NCI-H2171 (cell line): ENCODE data around the gene CCDC194.
A peak's percentile ranks its signal among the peaks of the same experiment; 100 is the strongest.

Experiments
- DNase-seq: peaks from one replicate; lab custom pipeline; 2025; lab: John Stamatoyannopoulos, UW

The CCDC194 gene

DNA sequence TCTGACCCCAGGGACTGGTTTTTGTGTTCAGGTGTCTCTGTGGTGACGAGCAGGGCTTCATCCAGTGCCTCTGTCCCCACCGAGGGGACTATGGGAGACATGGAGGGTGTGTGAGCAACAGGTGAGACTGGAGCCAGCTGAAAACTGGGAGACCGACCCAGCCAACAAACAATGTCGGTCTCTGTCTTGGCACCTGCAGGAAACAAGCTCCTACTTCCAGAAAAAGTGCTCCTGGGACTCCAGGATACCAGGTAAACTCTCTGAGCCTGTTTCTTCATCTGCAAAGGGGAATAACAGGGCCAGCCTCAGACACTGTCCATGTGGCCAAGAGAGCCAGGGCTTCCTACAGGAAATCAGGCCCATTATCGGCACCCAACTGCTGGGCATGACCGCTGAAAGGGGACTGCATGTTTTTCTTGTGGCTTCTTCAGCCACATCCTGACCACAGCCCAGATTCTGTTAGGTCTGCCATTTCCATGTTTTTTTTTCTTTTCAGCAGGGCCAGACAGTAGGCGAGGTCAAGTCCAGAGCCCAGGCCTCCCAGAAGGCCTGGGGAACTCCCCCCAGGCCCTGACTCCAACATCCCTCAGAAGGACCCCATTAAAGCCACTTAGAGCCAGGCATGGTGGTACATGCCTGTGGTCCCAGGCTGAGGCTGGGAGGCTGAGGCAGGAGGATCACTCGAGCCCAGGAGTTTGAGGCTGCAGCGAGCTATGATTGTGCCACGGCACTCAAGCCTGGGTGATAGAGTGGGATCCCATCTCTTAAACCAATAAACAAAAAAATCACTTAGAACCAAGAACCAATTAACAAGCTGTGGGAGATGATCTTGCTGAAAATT is 12.3 kb upstream of the CCDC194 start:
- DNase-seq: no peak

DNA sequence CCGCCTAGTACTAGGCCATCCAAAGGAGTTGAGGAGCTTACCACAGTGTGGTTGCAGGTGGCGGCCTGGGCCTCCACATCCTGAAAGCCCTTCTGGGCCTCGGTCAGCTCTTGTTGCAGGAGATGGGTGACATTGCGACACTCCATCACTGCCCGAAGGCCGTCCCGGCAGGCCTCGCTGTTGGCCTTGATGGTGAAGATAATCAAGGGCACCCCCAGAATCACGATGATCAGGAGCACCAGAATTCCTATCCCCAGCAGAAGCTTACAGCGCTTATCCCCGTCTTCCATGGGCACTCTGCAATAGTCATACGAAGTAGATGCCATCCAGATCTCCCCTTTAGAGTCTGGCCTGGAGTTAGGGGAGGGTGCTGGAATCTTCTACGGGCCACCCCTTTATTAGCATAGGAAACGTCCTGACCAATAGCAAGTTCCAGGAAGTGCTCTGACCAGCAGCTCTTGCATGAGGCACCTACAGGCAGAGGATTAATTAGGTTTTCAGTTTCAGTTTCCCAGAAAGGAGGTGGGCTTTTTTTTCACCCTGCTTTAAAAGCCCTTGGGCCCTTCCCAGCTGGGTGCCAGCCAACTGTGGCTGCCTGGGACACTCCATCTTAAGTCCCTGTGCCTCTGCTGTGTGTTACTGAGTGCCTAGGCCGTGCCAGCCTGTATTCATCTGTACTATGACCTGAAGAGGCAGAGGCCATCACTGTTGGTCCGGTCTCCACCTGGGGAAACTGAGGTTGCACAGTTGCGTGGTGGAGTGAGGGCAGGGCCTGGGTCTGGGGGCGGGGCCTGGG is 11.5 kb upstream of the CCDC194 start, which contains the start of gene BST2:
BST2 (minus strand) TSS at position 381 of the 796 bp plus-strand sequence; CDS start at position 326, 55 bp downstream.
- DNase-seq: no peak

DNA sequence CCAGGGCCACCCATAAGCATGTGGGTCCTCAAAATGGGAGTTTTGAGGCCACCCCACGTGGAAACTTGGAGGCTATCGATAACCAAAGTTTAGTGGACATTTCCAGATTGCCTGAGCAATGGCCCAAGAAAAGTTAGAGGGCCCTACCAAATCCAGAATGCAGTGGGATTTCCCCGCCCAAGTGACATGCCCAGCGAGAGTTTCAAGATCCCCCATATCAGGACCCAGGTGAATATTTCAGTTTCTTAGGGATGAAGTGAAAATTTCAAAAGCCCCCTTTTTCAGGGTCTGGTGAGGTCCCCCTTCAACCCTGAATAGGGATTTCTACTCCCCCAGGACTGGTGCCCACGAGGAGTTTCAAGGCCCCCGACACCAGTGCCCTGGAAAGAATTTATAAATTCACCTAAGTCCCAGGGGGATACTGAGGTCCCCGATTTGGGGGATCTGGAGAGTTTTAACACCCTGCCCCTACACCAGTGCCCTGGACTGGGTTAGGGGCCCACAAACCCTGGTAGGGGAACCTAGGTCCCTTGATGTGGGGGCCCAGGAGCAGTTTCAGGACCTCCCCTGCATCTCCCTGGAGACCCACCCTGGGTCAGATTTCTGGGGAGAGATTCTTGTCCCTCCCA is 10.7 kb upstream of the CCDC194 start:
- DNase-seq: no peak

DNA sequence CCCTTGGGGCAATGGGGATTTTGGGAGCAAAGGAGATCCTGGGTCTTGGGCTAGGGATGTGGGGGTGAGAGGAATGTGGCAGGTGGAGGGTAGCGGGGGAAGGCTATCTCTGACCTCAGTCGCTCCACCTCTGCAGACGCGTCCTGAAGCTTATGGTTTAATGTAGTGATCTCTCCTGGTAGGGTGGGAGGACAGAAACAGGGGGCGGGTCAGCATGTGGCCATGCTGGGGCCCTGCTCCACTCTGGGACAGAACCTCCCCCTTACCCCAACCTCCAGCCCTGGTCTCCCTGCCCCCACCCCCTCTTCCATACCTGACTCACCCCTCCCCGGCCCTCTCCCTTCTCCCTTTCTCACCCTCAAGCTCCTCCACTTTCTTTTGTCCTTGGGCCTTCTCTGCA is 10.0 kb upstream of the CCDC194 start:
- DNase-seq: no peak

DNA sequence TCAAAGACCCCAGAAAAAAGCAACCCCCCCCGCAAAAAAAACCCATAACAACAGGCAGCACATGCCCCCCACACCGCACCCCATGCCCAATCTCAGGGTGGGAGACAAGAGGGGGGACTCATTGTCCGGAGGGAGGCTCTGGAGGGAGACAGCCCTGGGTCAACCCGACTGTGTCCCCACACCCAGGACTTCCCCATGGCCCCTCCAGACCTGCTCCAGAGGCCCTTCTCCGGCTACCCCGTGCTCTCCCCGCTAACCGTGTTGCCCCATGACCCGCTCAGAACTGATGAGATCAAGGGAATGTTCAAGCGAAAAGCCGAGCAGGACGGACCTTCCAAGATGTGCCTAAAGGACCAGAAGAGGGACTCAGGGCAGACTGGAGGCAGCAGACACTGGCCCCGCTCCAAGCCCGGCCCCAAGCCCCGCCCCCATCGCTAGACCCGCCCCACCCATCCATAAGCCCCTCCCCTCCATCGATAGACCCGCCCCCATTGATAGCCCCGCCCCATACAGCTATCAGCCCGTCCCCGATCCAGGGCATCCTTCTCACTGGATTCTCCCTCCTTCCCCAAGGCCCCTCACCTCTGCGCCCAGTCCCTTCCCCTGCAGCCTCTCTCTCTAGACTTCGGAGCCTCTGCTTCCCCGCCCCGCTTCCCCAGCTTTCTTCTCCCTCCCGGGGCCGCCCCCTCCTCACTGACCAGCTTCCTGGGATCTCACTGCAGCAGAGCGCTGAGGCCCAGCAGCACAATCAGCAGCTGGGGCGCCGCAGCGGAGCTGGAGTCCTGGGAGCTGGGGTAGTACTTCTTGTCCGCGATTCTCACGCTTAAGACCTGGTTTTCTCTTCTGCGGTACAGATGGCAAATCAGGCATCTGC is 9.2 kb upstream of the CCDC194 start:
- DNase-seq: no peak

DNA sequence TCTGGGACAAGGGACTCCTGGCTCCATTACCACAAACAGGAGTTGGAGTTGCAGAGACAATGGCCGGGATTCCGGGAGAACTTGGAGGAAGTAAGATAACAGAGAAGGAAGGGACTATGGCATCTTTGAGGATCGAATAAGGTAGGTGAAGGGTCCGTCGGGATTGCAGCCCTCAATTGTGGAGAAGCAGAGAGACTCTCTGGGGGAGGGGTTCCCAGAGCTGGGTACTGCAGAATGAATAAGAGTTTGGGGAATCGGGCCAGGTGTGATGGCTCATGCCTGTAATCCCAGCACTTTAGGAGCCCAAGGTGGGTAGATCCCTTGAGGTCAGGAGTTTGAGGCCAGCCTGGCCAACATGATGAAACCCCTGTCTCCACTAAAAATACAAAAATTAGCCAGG is 7.6 kb upstream of the CCDC194 start:
- DNase-seq: no peak

DNA sequence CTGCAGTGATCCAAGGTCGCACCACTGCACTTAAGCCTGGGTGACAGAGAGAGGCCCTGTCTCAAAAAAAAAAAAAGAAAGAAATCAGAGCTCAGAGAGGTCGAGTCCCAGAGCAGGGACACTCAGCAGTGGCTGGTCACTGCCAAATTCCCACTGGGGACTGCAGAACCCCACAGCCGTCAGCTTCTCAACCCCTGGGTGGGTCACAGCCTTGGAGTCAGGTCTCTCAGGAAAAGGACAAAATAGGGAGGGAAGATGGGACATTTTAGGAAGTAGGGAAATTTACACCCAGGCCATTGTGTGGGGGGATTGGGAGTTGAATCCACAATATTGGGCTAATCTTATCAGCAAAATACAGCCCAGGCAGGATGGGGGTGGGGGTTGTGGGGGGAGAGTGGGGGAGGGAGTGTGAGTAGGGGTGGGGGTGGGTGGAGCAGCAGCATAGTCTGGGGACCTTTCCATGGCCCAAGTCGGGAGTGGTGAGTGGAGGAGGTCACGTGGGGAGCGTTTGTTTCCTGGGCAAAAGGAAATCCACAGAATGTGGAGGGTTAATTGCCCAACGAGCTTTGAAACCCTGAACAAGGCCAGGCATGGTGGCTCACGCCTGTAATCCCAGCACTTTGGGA is 5.0 kb upstream of the CCDC194 start:
- no peak for DNase-seq

DNA sequence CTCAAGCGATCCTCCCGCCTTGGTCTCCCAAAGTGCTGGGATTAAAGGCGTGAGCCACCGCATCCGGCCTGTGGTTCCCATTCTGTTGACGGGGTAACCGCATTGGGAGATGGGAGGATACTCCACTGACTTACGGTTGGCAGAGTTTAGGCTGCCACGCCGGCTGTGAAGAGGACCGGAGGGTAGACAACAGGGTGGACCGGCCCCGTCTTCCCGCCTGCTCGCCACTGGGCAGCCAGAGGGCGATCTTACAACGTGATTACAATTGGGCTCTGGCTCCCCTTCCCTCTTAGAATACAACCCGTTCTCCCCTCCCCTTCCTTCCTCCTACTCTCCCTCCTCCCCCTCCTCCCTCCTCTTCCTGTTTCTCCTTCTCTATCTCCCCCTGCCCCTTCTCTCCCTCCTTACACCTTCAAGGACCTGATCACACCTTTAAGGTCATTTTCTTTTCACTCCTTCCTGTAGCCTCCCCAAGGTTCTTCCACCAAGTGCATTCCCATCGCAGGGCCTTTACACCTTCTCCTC is 957 bp upstream of the CCDC194 start:
- no peak for DNase-seq

DNA sequence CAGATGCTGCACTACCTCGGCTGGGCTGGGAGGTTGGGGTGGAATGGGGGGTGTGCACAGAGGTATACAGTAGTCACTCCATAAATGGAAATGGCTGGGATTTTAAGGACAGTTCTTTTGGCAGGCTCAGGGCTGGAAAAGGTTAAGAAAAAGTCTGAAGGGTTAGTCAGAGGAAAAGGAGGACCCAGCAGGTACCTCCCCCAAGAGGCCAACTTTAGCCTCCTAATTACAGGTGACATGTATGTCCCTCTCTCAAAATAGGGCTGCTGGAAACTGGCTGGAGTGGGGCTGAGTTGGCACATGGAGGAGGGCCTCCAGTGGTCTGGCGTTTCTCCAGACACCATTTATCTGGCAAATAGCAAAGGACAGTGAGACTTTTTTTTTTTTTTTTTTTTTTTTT is 994 bp downstream of the CCDC194 start:
- DNase-seq: no peak

DNA sequence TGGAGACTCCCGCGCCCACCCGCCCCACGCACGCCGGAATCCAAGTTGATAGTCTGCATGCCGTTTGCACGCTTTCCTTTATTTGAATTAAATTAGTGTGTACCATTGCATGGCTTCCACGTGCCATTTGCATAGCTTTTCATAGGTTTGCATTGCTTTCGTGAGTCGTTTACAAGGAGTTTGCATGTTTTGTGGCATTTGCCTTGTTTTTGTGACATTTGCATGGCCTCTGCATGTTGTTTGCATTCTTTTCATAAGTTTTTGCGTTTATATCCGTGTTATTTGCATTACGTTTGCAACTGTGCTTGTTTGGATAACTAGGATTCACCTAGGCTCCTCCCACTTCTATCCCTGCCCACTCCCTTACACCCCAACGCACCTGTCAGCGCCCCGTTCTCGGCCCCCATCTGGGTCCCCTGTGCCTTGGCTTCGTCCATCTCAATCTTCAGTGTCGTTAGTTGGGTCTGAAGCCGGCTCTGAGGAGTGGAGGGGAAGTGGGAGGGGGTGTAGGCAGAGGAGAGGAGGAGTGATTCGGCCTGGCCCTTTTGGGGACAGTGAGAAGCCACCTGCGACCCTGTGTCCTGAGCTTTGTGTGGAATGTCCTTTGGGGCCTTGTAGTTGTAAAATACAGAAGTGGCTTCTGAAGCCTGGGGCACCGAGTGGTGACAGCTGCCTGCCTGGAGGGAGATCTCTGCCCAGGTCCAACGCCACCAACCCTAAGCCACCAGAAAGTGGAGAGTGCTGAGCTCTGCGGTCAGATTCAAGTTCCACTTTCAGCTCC is 2.4 kb downstream of the CCDC194 start:
- no peak for DNase-seq

DNA sequence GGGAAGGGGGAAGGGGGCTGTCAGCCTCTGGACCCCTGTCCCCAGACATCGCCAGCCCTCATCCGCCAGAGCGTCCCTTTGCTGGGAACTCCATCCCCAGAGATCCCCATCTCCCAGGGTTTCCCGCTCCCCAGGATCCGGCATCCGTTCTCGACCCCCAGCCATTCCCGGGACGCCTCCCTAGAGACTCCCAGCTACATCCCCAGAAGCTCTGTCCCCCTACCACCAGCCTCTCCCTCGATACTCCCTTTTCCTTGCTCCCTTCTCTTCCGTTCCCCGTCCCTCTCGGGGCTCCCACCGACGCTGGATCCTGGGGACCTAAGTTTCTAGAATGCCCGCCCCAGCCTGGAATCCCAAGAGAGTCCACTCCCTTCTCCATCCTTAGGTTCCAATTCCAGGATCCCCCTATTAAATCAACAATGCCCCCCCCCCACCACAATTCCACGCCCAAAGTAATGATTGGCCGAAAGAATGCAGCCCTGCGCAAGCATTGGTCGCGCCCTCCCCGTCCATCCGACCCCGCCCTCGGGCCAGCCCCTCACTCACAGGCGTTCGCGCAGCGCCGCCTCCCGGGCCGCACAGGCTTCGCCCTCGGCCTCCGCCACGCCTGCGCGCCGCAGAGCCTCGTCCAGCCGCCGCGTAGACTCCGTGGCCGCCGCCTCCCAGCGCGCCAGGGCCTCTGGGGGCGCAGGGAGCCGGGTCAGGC is 3.2 kb downstream of the CCDC194 start:
- peak; percentile 89 for DNase-seq

DNA sequence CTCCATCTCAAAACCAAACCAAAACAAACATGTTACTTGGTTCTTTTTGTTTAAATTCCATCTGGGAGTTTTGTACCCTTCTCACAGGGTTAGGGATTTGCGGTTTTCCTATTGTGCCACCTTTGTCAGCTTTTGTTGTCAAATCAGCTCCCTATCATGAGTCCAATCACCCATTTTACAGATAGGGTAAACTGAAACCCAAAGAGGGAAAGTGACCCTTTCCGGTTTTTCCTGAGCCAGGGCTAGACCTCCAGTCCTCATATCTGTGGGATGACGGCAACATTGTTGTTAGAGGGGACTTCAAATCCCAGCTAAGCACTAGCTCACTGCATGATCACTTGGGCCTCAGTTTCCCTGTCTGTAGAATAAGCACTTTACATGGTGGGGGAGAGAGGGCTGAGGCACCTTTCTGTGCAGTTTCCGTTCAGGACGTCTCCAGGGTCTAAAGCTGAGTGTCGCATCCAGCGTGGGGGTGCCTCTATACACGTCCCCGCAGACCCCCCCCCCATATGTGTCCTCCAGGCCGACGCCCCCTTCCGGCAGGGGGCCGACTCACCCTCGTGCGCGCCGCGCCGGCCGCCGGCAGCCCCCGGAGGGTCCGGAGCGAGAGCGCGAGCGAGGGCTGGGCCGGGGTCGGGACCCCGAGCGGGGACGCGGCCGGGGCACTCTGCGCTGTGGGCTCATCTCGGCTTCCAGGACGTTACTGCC is 3.9 kb downstream of the CCDC194 start:
- no peak for DNase-seq

DNA sequence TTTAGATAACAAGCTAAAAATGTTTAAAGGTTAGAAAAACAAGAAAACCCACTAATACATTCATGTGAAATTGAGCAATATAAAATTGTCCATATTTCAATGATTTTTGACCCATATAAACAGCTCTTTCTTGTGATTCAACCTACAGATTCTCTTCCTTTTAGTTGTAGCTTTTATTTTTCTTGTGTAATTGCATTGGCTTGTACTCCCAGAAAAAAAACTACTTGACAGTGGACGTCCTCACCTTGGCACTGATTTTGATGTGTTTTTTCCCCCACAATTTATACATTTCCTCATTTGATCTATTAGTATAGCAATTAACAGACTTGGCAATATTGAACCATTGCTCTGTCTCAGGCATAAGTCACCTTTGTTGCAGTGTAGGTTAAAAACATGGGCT is 4.7 kb downstream of the CCDC194 start:
- DNase-seq: no peak

DNA sequence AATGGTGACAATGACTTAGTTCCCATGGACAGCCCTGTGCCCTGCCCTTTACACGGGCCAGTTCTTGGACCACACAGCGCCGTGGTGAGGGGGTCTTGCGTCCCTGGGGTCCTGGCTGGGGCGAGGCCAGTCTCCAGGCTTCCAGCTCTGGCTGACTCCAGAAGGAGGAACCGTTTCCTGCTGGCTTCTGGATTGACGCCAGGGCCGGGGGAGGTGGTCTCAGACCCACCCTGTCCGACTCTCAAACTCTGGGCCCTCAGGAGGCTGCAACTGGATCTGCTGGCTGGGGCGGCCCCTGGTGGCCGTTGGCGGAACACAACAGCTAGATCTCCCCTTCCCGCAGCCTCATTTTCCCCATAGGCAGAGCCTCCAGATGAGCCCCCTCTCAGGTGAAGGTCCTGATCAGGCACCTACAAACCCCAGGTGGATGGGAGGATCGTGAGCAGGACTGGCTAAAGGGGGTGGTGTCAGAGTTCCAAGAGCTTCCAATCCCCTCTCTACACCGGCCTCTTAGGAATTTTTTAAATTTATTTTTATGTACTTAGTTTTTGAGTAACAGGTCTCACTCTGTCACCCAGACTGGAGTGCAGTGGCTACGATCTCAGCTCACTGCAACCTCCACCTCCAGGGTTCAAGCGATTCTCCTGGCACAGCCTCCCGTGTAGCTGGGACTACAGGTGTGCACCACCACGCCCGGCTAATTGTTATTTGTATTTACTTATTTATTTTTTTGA is 8.0 kb downstream of the CCDC194 start:
- no peak for DNase-seq

DNA sequence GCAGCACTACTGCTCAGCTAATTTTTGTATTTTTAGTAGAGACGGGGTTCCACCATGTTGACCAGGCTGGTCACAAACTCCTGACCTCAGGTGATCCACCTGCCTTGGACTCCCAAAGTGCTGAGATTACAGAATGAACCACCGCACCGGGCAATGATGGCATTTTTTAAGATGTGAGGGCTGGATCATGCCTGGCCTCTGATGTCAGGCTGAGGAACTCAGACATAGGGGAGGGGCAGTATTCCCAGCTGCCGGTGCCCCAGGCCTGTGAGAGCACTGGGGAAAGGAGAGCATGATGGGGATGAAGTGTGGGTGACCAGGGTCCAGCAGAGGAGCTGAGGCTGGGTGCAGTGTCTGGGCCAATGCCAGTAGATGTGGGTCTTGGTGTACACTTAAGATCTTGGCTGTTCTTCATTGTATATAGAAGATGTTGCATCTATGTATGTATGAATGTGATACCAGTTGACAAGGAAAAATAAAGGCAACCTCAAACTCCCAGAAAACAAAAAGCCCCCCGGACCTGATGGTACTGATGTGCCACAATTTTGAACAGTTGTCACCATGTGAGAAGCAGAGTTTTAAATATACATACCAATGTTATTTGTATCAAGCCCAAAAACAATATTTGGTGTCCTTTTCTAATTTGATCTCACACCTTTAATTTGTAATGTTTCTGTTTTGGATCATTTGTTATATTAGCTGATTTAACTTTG is 13.4 kb downstream of the CCDC194 start:
- DNase-seq: no peak

DNA sequence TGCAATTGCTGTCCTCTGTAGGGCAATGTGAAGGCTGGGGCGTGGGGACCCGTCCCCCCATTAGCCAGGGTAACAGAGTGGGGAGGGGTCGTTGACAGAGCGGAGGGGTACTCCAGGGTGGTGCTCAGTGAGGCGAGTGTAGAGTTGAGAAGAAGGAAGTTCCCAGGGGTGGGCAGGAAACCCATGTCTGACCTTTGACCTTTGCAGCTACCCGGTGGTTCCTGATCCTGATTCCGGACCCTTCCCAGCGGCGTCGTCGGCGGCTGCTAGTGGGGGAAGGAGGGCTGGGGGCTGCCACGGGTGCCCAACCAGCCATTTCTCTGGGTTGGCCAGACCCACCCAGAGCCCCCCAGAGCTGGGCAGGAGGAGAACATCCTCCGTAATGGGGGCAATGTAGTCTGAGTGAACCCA is 14.8 kb downstream of the CCDC194 start:
- DNase-seq: no peak

DNA sequence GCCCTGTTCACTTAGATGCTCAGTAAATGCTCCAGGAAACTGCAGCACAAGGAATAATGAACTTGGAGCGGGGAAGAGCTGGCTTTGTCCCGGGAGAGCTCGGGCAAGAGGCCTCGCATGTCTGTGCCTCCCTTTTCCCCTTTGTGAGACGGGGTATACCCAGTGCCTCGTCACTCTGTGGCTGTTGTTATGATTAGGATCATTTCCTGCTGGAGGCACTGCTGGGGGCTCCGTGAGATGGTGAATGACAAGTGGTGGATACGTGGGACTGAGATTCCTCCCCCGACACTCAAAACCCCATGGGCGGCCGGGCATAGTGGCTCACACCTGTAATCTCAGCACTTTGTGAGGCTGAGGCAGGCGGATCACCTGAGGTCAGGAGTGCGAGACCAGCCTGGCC is 15.7 kb downstream of the CCDC194 start:
- DNase-seq: no peak
